NB4 (cell line): ENCODE results near the gene EIPR1.

Experiments used
- DNase-seq: peaks from one replicate; pipeline ENCODE4 v3.0.0; 2010; ENCODE audit warnings: low read depth
- H3K4me3 ChIP-seq: one replicate; pipeline ENCODE4 v1.5.1; 2011; ENCODE audit warnings: mild to moderate bottlenecking, low read depth, low read length, moderate library complexity
- CTCF ChIP-seq: IDR thresholded peaks from one replicate; pipeline ENCODE4 v1.5.1; 2012; ENCODE audit warnings: low read depth, low read length
- MAX ChIP-seq: IDR thresholded peaks from 2 replicates; pipeline ENCODE4 v1.6.1; 2011; ENCODE audit warnings: low read depth, low read length
- MYC ChIP-seq: IDR thresholded peaks from 2 replicates; pipeline ENCODE4 v1.6.1; 2011; ENCODE audit warnings: low read depth, low read length
- POLR2A ChIP-seq: IDR thresholded peaks from 2 replicates; pipeline ENCODE4 v1.6.1; 2011; ENCODE audit warnings: mild to moderate bottlenecking; ENCODE audit not compliant: insufficient read length; ENCODE audit errors: extremely low read depth

EIPR1 gene

GRCh38 chr2:3354986-3355385, 22.6 kb downstream of the EIPR1 start:
- TF ChIP-seq MAX (no peak), CTCF (no peak), POLR2A (no peak), MYC (no peak)
- H3K4me3 ChIP-seq = no peak overlapping the region

GRCh38 chr2:3349211-3349693, 28.4 kb downstream of the EIPR1 start:
- TF ChIP-seq MYC (no peak), MAX (no peak), POLR2A (no peak), CTCF (no peak)
- no peak for DNase-seq
- no peak overlapping the region for H3K4me3 ChIP-seq

More at GRCh38 chr2:3354986-3355385, 22.6 kb downstream of the EIPR1 start:
- DNase-seq = no peak

GRCh38 chr2:3348767-3349166, 28.9 kb downstream of the EIPR1 start:
- no peak for TF ChIP-seq CTCF
- TF ChIP-seq POLR2A = no peak
- no peak for TF ChIP-seq MAX
- TF ChIP-seq MYC = no peak
- H3K4me3 ChIP-seq = no peak overlapping the region
- DNase-seq = no peak

DNA sequence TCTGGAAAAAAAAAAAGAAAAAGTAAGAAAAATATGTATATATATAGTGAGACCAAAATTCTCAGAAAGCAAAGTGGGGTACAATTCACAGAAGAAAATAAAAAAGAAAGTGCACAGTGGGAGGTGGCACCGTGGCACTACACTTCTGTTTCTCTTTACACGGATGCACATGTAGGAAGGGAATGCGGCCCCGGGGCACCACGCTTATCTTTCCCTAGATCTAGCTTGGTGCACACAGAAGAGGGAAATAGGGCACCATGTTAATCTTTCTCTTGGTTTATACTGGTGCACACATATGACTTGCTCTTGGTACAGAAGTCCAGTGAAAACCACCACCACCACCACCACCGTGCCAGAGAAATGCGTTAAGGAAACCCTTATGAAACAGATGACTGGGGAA, 32.0 kb downstream of the EIPR1 start:
- H3K4me3 ChIP-seq = no peak overlapping the region
- no peak for DNase-seq
- TF ChIP-seq CTCF = no peak
- TF ChIP-seq MAX = no peak
- TF ChIP-seq POLR2A = no peak
- TF ChIP-seq MYC = no peak

- no peak for TF ChIP-seq MAX
- no peak for TF ChIP-seq CTCF
- no peak for TF ChIP-seq POLR2A
- TF ChIP-seq MYC = no peak
- H3K4me3 ChIP-seq = no peak overlapping the region
- no peak for DNase-seq
Measured at GRCh38 chr2:3344897-3345296, 32.7 kb downstream of the EIPR1 start.

GRCh38 chr2:3343012-3343411, 34.6 kb downstream of the EIPR1 start:
- no peak for DNase-seq
- TF ChIP-seq CTCF = no peak
- no peak for TF ChIP-seq MAX
- TF ChIP-seq POLR2A = no peak
- TF ChIP-seq MYC = no peak
- no peak overlapping the region for H3K4me3 ChIP-seq
